Vein endothelial cell (primary cell): ENCODE measurements around the gene PYDC1. TPM values are rescaled to one million over a fixed set of nuclear protein-coding genes. Genes with fewer than 3 reads are reported as not detected.

Experiments
- small RNA-seq: library from RNA; depleted of rRNA; stranded (forward); fragments of <200 nt; gene quantifications from one replicate; pipeline ENCODE3, GENCODE V24; 2012
- total RNA-seq: library from RNA; depleted of rRNA; stranded (reverse); fragments of >200 nt; gene quantifications from 2 replicates; pipeline ENCODE4 v1.2.3, GENCODE V29; 2012

PYDC1 gene
- total RNA-seq: not detected in 2 replicates

DNA sequence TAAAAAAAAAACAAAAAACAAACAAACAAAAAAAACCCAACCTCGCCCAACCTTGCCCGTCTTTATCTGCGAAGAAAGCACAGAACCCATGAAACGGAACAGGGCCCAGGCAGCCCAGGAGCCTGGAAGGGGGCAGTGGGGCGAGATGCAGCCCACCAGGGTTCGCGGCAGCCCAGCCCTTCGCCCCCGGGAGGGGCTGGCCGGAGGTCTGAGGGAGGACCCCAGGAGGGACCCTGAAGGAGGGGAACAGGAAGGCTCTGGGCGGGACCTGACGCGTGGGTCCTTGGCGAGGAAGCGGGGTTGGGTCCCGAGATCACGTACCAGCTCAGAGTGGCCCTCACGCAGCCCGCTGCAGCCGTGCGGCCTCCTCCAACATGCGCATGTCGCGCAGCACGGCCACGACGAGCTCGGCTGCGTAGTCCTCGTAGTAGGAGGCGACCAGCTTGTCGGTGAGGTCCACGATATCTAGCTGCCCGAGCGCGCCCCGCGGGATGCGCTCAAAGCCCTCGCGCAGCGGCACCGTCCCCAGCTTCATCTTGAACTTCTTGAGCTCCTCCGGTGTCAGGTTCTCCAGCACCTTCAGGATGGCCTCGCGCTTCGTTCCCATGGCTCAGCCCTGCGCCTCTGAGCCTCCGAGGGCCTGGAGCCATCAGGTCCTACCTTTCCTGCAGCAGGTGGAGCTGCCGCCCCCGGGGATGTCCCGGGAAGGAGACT lies at the start of gene PYDC1:
PYDC1 (minus strand) TSS at position 714 of the 714 bp plus-strand sequence; CDS start at position 607, 107 bp downstream.

DNA sequence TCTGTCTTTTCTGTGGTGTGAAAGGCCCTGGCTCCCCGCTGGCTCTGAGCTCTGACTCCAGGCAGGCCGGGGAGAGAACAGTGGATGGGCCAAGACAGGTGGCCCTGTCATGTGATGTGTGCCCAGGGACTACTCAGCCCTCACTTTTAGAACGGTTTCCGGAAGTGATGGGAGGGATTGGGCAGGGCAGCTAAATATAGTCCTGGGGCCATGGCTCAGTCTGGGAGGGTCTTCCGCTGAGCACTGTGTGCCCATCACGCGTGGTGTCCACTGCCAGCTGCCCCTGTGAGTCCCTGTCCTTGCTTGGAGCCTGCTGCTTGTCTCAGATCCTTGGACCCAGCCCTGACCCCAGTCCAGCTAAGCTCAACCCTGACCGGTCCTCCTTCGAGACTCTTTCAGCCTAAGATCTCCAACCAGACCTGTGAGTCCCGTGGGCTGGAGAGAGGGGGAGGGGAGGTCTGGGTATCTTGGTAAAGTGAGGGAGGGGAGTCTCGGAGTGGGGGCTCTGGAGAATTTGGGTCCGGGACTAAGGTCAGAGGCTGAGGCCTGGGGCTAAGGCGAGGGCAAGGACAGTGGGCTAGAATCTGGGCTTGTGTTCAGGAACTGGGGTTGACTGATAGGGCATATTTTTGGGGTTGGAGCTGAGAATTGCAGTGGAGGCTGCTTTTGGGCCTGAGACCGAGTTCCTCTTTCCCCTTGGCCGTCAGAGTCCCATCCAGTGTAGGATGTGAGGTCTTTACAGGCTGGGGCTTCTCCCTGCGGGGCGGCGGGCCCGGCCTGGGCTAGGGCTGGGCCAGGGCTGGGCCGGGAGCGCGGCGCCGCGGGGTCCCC lies 2.8 kb downstream of the PYDC1 start, which contains the start of gene TRIM72:
TRIM72 (plus strand) TSS at position 243 of the 831 bp plus-strand sequence. CDS start 620 bp downstream, outside the sequence.

DNA sequence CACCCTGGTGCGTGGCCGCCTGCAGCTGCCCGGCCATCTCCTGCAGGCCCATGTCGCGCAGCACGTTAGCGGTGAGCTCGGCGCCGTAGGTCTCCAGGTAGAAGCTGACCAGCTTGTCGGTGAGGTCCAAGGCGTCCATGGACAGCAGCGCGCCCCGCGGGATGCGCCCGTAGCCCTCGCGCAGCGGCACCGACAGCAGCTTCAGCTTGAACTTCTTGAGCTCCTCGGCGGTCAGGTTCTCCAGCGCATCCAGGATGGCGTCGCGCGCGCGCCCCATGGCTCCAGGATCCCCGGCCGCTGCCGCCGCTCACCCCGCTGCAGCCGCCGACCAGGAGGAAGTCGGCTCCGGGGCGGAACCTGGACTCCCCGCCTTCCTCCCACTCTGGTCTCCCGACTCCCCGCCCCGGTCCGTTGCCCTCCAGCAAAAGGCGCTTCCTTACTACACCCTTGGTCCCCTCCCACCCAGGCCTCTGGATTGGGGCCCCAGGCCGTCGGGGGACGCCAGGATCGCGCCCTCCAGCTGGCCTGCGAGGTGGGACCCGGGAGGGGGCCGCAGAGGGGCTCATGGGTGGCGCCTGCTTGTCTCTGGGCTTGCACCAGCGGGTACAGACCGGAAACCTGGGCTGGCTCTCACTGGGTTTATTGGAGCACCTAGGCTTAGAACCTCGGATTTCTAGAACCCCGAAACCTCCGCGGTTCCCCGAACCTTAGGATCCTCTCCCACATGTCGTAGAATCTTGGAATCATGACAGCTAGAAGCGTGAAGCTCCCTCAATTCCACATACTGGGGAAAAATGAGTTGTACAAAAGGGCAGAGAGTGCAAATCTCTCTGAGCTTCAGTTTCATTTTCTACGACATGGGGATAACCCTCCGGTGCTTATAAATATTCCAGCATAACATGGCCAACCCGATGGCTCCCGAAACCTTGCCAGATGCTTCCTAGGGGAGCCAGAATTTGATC lies 14.2 kb downstream of the PYDC1 start, which contains the start of gene PYCARD:
PYCARD (minus strand) TSS at position 347 of the 962 bp plus-strand sequence; CDS start at position 277, 70 bp downstream.

DNA sequence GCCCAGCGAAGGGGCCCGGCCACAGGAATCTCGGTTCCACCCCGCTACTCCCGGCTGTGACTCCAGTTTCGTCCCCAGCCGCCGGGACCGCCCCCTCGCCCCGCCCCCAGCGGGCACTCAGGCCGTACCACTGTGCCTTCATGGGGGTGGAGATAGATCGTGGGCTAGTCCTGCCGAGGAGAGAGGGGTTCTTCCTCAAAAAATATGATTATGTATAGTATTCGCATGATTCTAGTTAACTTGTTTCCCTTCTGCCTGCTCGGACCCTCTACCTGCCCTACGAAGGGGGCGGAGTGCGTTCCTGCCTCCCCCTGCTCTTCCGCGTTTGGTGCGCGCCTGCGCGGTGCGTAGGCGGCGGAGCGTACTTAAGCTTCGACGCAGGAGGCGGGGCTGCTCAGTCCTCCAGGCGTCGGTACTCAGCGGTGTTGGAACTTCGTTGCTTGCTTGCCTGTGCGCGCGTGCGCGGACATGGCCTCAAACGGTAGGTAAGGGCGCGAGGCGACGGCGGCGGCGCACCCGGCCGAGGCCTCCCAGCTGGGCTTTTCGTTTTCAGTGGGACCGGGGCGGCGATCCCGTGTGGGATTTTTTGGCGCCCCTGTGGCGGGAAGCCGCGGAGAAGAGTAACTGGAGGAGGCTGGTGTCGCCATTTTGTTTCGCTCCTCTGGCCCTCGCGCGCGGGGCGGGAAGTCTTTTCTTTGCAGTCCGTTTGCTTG lies 37.0 kb downstream of the PYDC1 start, which contains the start of gene FUS:
FUS (plus strand) TSS at position 393 of the 713 bp plus-strand sequence; CDS start at position 469, 76 bp downstream.

Small RNAs within 50 kb of the gene (small RNA-seq; reads per million reads assigned to genes)
- not detected for gene NDUFA3P6

Other genes starting within 250 kb of the PYDC1 start
- gene HSD3B7, start 231.9 kb downstream of the PYDC1 start, total RNA-seq: 15.6 and 22.2 TPM in 2 replicates
- gene STX1B, start 206.5 kb downstream of the PYDC1 start, total RNA-seq: 0.33 and 0.48 TPM in 2 replicates
- gene STX4, start 183.6 kb downstream of the PYDC1 start, total RNA-seq: 22.5 and 25.1 TPM in 2 replicates
- gene ZNF668, start 142.9 kb downstream of the PYDC1 start, total RNA-seq: 12.4 and 16.0 TPM in 2 replicates
- gene ZNF646, start 142.7 kb downstream of the PYDC1 start, total RNA-seq: 20.8 and 23.5 TPM in 2 replicates
- gene PRSS53, start 128.2 kb downstream of the PYDC1 start, total RNA-seq: 1.3 and 2.3 TPM in 2 replicates
- 60.6 and 96.4 TPM in 2 replicates for gene VKORC1, start 122.3 kb downstream of the PYDC1 start, total RNA-seq
- gene BCKDK, start 108.7 kb downstream of the PYDC1 start, total RNA-seq: 45.9 and 56.5 TPM in 2 replicates
- gene KAT8, start 99.5 kb downstream of the PYDC1 start, total RNA-seq: 36.1 and 40.2 TPM in 2 replicates
- gene PRSS8, start 81.4 kb downstream of the PYDC1 start, total RNA-seq: not detected in 2 replicates
- 0.10 and 0.65 TPM in 2 replicates for gene PRSS36, start 67.1 kb downstream of the PYDC1 start, total RNA-seq
- gene FUS, start 37.0 kb downstream of the PYDC1 start, total RNA-seq: 45.4 and 58.8 TPM in 2 replicates
- 33.2 and 53.9 TPM in 2 replicates for gene PYCARD, start 14.4 kb downstream of the PYDC1 start, total RNA-seq
- under 0.01 TPM in 1 of 2 replicates, not detected in the other for gene TRIM72, start 3.0 kb downstream of the PYDC1 start, total RNA-seq
- gene ITGAM, start 42.8 kb upstream of the PYDC1 start, total RNA-seq: not detected in 2 replicates
- 0.65 and 1.1 TPM in 2 replicates for gene ITGAX, start 138.0 kb upstream of the PYDC1 start, total RNA-seq
- gene ITGAD, start 176.2 kb upstream of the PYDC1 start, total RNA-seq: not detected in 2 replicates
- not detected in 2 replicates for gene COX6A2, start 211.2 kb upstream of the PYDC1 start, total RNA-seq
- gene ZNF843, start 225.7 kb upstream of the PYDC1 start, total RNA-seq: 0.19 and 0.98 TPM in 2 replicates
- gene ARMC5, start 242.4 kb upstream of the PYDC1 start, total RNA-seq: 22.8 and 27.1 TPM in 2 replicates